ENCODE results near the gene C1RL. TPM values are rescaled to one million over a fixed set of nuclear protein-coding genes. Genes with fewer than 3 reads are reported as not detected.

The C1RL gene
- total and polyA plus RNA-seq, 2 donors (not counting 1 experiment from before 2014, with no cell fraction given) = 13.5 to 24.9 TPM

GRCh38 chr12:7112041-7112440 lies 3.0 kb upstream of the C1RL start:
- Histone ChIP-seq H3K36me3 (replicated peaks in 1 of 2; ENCODE audit: control extremely low read depth in 1 of 2, control insufficient read depth in 1 of 2, extremely low read depth in 1 of 2, insufficient read depth in 2 of 2, low read length in 1 of 2) (peaks cover 0 to 23% of the 10 kb centered on the region in 2 experiments), H2AFZ (ENCODE audit: insufficient read depth, low read depth, low read length, poor library complexity, severe bottlenecking) (no peak overlapping the region), H3K27me3 (replicated peaks in 1 of 4; ENCODE audit: control extremely low read depth in 1 of 4, control insufficient read depth in 3 of 4, insufficient read depth in 4 of 4, low read length in 3 of 4) (no peaks in the 10 kb centered on the region), H4K20me1 (ENCODE audit: control insufficient read depth, insufficient read depth, low read length, poor library complexity, severe bottlenecking) (peaks cover 8% of the 10 kb centered on the region), H3K9me3 (ENCODE audit: control extremely low read depth in 1 of 3, control insufficient read depth in 2 of 3, insufficient read depth in 1 of 3, low read length in 2 of 3) (no peaks in the 10 kb centered on the region), H3K4me1 (ENCODE audit: control insufficient read depth in 2 of 2, insufficient read depth in 2 of 2, low read length in 2 of 2) (peaks cover 12 to 18% of the 10 kb centered on the region in 2 donors), H3K9ac (ENCODE audit: low read length) (no peak overlapping the region), H3K4me3 (ENCODE audit: control extremely low read depth in 1 of 5, extremely low read depth in 1 of 5, insufficient read depth in 1 of 5, low read depth in 2 of 5, low read length in 4 of 5) (no peak overlapping the region), H3K4me2 (replicated peaks; ENCODE audit: low read depth, low read length, poor library complexity, severe bottlenecking) (no peak overlapping the region), H3K27ac (ENCODE audit: low read length in 2 of 2) (no peak overlapping the region), H3K79me2 (ENCODE audit: control insufficient read depth, insufficient read depth, low read length) (peaks cover 18% of the 10 kb centered on the region)
- Mint-ChIP-seq H3K4me1 (peaks cover 24% of the 10 kb centered on the region), H3K27ac (no peak overlapping the region), H3K27me3 (no peaks in the 10 kb centered on the region), H3K9me3 (ENCODE audit: insufficient read depth) (no peaks in the 10 kb centered on the region), H3K4me3 (no peak overlapping the region)
- TF ChIP-seq CTCF (IDR thresholded peaks at IDR 0.05) (no peak), EZH2 (IDR thresholded peaks at IDR 0.05; ENCODE audit: borderline replicate concordance, insufficient read depth, low read depth, low read length, poor library complexity, severe bottlenecking) (no peak)
- no CpG with 5 or more reads among the region's 4 CpGs for WGBS (ENCODE audit: insufficient coverage)
- ATAC-seq (ENCODE audit: low read depth) (no peak), DNase-seq (no peak)
- ChIA-PET POLR2A (no interaction called here), CTCF (interaction anchor here (1.0 to 4.2 kb wide), 17 partner anchors 9 to 251 kb away, joined by 3 to 28 read pairs (median 4); partner anchors contain the start of genes C12orf57, LPCAT3, RNU7-1 and SPSB2)
- intact Hi-C loops (cut with micrococcal nuclease) = loop anchor here (2.0 kb wide), 1 partner anchor 19 kb away; the partner anchor contains the start of gene CLSTN3

GRCh38 chr12:7110661-7111060 lies 1.6 kb upstream of the C1RL start:
- Histone ChIP-seq H3K4me3 (ENCODE audit: control extremely low read depth in 1 of 5, extremely low read depth in 1 of 5, insufficient read depth in 1 of 5, low read depth in 2 of 5, low read length in 4 of 5) (no peak overlapping the region), H4K20me1 (ENCODE audit: control insufficient read depth, insufficient read depth, low read length, poor library complexity, severe bottlenecking) (peaks cover 8% of the 10 kb centered on the region), H2AFZ (ENCODE audit: insufficient read depth, low read depth, low read length, poor library complexity, severe bottlenecking) (no peak overlapping the region), H3K4me1 (ENCODE audit: control insufficient read depth in 2 of 2, insufficient read depth in 2 of 2, low read length in 2 of 2) (peaks cover 12 to 18% of the 10 kb centered on the region in 2 donors), H3K27ac (ENCODE audit: low read length in 2 of 2) (no peak overlapping the region), H3K27me3 (replicated peaks in 1 of 4; ENCODE audit: control extremely low read depth in 1 of 4, control insufficient read depth in 3 of 4, insufficient read depth in 4 of 4, low read length in 3 of 4) (no peaks in the 10 kb centered on the region), H3K9ac (ENCODE audit: low read length) (no peak overlapping the region), H3K36me3 (replicated peaks in 1 of 2; ENCODE audit: control extremely low read depth in 1 of 2, control insufficient read depth in 1 of 2, extremely low read depth in 1 of 2, insufficient read depth in 2 of 2, low read length in 1 of 2) (peaks cover 0 to 14% of the 10 kb centered on the region in 2 experiments), H3K4me2 (replicated peaks; ENCODE audit: low read depth, low read length, poor library complexity, severe bottlenecking) (no peak overlapping the region), H3K9me3 (ENCODE audit: control extremely low read depth in 1 of 3, control insufficient read depth in 2 of 3, insufficient read depth in 1 of 3, low read length in 2 of 3) (peaks cover 0 to 2% (median 0%) of the 10 kb centered on the region in 3 donors), H3K79me2 (ENCODE audit: control insufficient read depth, insufficient read depth, low read length) (peaks cover 18% of the 10 kb centered on the region)
- Mint-ChIP-seq H3K9me3 (ENCODE audit: insufficient read depth) (peaks cover 4% of the 10 kb centered on the region), H3K4me1 (peaks cover 28% of the 10 kb centered on the region), H3K4me3 (no peak overlapping the region), H3K27me3 (no peaks in the 10 kb centered on the region), H3K27ac (no peak overlapping the region)
- ATAC-seq (ENCODE audit: low read depth) (no peak), DNase-seq (no peak)
- ChIA-PET CTCF (interaction anchor here (0.9 to 4.2 kb wide), 13 partner anchors 11 to 241 kb away, joined by 3 to 28 read pairs (median 5); partner anchors contain the start of genes C12orf57, LPCAT3, RNU7-1 and SPSB2), POLR2A (interaction anchor here (0.8 kb wide), 1 partner anchor 166 kb away, joined by 3 read pairs; no protein-coding TSS in a partner anchor)
- WGBS (ENCODE audit: insufficient coverage) = 100% methylated on average over 3 of the region's 5 CpGs
- intact Hi-C loops (cut with micrococcal nuclease) = no loop called here
- TF ChIP-seq EZH2 (IDR thresholded peaks at IDR 0.05; ENCODE audit: borderline replicate concordance, insufficient read depth, low read depth, low read length, poor library complexity, severe bottlenecking) = no peak

Data from B cell (primary cell).